ENCODE measurements around the gene B4GALT7.

B4GALT7 gene

DNA sequence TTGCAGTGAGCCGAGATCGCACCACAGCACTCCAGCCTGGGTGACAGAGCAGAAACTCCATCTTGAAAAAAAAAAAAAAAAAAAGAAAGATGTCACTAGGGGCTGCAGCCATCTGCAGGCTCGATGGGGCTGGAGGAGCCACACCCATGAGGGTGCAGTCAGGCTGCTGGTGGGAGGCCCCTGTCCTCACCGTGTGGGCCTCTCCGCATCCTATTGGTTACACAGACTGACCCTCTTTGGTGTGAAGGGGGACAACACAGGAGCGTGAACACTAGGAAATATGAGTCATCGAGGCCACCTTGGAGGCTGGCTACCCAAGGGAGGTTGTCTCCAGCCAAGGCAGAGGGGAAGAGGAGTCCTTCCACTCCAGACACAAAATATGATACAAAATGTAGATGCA lies 31.6 kb upstream of the B4GALT7 start:
- H3K27ac ChIP-seq (replicated peaks) = no peak overlapping the region
- TF ChIP-seq GABPA (IDR thresholded peaks at IDR 0.05; ENCODE audit: low read depth) = no peak
- no peak for TF ChIP-seq CTCF (IDR thresholded peaks at IDR 0.05; ENCODE audit: insufficient read depth, low read length)
- TF ChIP-seq SPI1 (IDR thresholded peaks at IDR 0.05; ENCODE audit: borderline replicate concordance, low read depth) = no peak
- no peaks in the 10 kb centered on the region for H3K27me3 ChIP-seq (ENCODE audit: insufficient read depth, poor library complexity, severe bottlenecking)
- no peak for DNase-seq (ENCODE audit: low read depth in 1 of 2, low spot score in 1 of 2)
- no peak overlapping the region for H3K4me3 ChIP-seq (replicated peaks; ENCODE audit: insufficient read depth, low read length)

GRCh38 chr5:177569894-177570293 lies 30.0 kb upstream of the B4GALT7 start:
- no peak overlapping the region for H3K27ac ChIP-seq (replicated peaks)
- no peak for TF ChIP-seq GABPA (IDR thresholded peaks at IDR 0.05; ENCODE audit: low read depth)
- TF ChIP-seq, protein P1, sequence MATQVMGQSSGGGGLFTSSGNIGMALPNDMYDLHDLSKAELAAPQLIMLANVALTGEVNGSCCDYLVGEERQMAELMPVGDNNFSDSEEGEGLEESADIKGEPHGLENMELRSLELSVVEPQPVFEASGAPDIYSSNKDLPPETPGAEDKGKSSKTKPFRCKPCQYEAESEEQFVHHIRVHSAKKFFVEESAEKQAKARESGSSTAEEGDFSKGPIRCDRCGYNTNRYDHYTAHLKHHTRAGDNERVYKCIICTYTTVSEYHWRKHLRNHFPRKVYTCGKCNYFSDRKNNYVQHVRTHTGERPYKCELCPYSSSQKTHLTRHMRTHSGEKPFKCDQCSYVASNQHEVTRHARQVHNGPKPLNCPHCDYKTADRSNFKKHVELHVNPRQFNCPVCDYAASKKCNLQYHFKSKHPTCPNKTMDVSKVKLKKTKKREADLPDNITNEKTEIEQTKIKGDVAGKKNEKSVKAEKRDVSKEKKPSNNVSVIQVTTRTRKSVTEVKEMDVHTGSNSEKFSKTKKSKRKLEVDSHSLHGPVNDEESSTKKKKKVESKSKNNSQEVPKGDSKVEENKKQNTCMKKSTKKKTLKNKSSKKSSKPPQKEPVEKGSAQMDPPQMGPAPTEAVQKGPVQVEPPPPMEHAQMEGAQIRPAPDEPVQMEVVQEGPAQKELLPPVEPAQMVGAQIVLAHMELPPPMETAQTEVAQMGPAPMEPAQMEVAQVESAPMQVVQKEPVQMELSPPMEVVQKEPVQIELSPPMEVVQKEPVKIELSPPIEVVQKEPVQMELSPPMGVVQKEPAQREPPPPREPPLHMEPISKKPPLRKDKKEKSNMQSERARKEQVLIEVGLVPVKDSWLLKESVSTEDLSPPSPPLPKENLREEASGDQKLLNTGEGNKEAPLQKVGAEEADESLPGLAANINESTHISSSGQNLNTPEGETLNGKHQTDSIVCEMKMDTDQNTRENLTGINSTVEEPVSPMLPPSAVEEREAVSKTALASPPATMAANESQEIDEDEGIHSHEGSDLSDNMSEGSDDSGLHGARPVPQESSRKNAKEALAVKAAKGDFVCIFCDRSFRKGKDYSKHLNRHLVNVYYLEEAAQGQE (IDR thresholded peaks at IDR 0.05; ENCODE audit: insufficient replicate concordance, low read depth) = no peak
- no peak for TF ChIP-seq SPI1 (IDR thresholded peaks at IDR 0.05; ENCODE audit: borderline replicate concordance, low read depth)
- TF ChIP-seq POLR2AphosphoS5 (IDR thresholded peaks at IDR 0.05; ENCODE audit: low read depth) = no peak
- no peak for TF ChIP-seq CTCF (IDR thresholded peaks at IDR 0.05; ENCODE audit: insufficient read depth, low read length)
- DNase-seq (ENCODE audit: low read depth in 1 of 2, low spot score in 1 of 2) = no peak
- H3K27me3 ChIP-seq (ENCODE audit: insufficient read depth, poor library complexity, severe bottlenecking) = no peaks in the 10 kb centered on the region
- no peak overlapping the region for H3K4me3 ChIP-seq (replicated peaks; ENCODE audit: insufficient read depth, low read length)

GRCh38 chr5:177575488-177575887 lies 24.4 kb upstream of the B4GALT7 start:
- Histone ChIP-seq H3K4me3 (replicated peaks; ENCODE audit: insufficient read depth, low read length) (no peak overlapping the region), H3K27ac (replicated peaks) (no peak overlapping the region), H3K27me3 (ENCODE audit: insufficient read depth, poor library complexity, severe bottlenecking) (peaks cover 2% of the 10 kb centered on the region)
- DNase-seq (ENCODE audit: low read depth in 1 of 2, low spot score in 1 of 2) = no peak
- no peak for TF ChIP-seq CTCF (IDR thresholded peaks at IDR 0.05; ENCODE audit: insufficient read depth, low read length)
- TF ChIP-seq SPI1 (IDR thresholded peaks at IDR 0.05; ENCODE audit: borderline replicate concordance, low read depth) = no peak
- TF ChIP-seq GABPA (IDR thresholded peaks at IDR 0.05; ENCODE audit: low read depth) = no peak
- TF ChIP-seq POLR2AphosphoS5 (IDR thresholded peaks at IDR 0.05; ENCODE audit: low read depth) = no peak
- TF ChIP-seq, protein P1 (IDR thresholded peaks at IDR 0.05; ENCODE audit: insufficient replicate concordance, low read depth) = no peak

DNA sequence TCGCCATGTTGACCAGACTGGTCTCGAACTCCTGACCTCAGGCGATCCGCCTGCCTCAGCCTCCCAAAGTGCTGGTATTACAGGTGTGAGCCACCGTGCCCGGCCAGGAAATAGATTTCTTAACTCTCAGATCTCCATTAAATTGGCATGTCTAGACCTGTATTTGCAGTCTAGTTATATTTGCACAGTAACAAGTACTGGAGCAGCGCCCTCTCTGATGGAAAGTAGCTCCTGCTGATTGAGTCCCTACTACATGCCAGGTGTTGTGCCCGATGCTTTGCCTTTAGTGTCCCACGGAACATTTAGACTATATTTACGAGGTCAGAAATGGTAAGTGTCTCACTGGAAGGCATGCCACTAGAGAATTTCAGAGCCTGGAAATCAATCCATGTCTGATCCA lies 23.8 kb upstream of the B4GALT7 start:
- DNase-seq (ENCODE audit: low read depth in 1 of 2, low spot score in 1 of 2) = no peak
- TF ChIP-seq GABPA (IDR thresholded peaks at IDR 0.05; ENCODE audit: low read depth) (no peak), POLR2AphosphoS5 (IDR thresholded peaks at IDR 0.05; ENCODE audit: low read depth) (no peak), SPI1 (IDR thresholded peaks at IDR 0.05; ENCODE audit: borderline replicate concordance, low read depth) (no peak), CTCF (IDR thresholded peaks at IDR 0.05; ENCODE audit: insufficient read depth, low read length) (no peak)
- TF ChIP-seq, protein P1 (IDR thresholded peaks at IDR 0.05; ENCODE audit: insufficient replicate concordance, low read depth) = no peak
- no peak overlapping the region for H3K27ac ChIP-seq (replicated peaks)
- no peak overlapping the region for H3K4me3 ChIP-seq (replicated peaks; ENCODE audit: insufficient read depth, low read length)
- H3K27me3 ChIP-seq (ENCODE audit: insufficient read depth, poor library complexity, severe bottlenecking) = peaks cover 2% of the 10 kb centered on the region
